ENCODE results near the gene PIGZ.
A peak's percentile ranks its signal among the peaks of the same experiment; 100 is the strongest.
"Not testable (repeated sequence)": the region's sequence is repeated elsewhere in the genome, so short reads cannot be mapped to it uniquely, and the experiment has no call there.

Gene PIGZ

GRCh38 chr3:196947860-196948441 is 20.7 kb downstream of the PIGZ start:
- no peak for DNase-seq

GRCh38 chr3:196947136-196947859 is 21.3 kb downstream of the PIGZ start:
- no peak for DNase-seq

GRCh38 chr3:196944037-196944790 is 24.4 kb downstream of the PIGZ start:
- DNase-seq, result not testable (repeated sequence)

- DNase-seq, result no peak
These were observed 25.7 kb downstream of the PIGZ start for GRCh38 chr3:196942915-196943277.

- peak; percentile 98 to 100 (median 99) for DNase-seq
These were observed 26.3 kb downstream of the PIGZ start, which contains the start of gene NCBP2 for GRCh38 chr3:196942226-196942914. Gene NCBP2 (minus strand): TSS chr3:196942528. CDS start chr3:196942503, 25 bp downstream.

- DNase-seq, result peak; percentile 28 to 66 (median 57)
These were observed 26.9 kb downstream of the PIGZ start for GRCh38 chr3:196941729-196942225.

- no peak for DNase-seq
These were observed 30.1 kb downstream of the PIGZ start for GRCh38 chr3:196938576-196938975.

- no peak for DNase-seq
These were observed 30.5 kb downstream of the PIGZ start for GRCh38 chr3:196938124-196938523.

GRCh38 chr3:196936288-196936687 is 32.3 kb downstream of the PIGZ start:
- no peak for DNase-seq

GRCh38 chr3:196932600-196932999 is 36.0 kb downstream of the PIGZ start:
- no peak for DNase-seq

- no peak for DNase-seq
These were observed 36.6 kb downstream of the PIGZ start for GRCh38 chr3:196931828-196932587.

- DNase-seq, result no peak
These were observed 37.5 kb downstream of the PIGZ start for GRCh38 chr3:196931157-196931556.

GRCh38 chr3:196927571-196928453 is 40.8 kb downstream of the PIGZ start:
- no peak for DNase-seq

- DNase-seq, result no peak
These were observed 47.9 kb downstream of the PIGZ start for GRCh38 chr3:196920733-196921132.

- no peak for DNase-seq
These were observed 49.7 kb downstream of the PIGZ start for GRCh38 chr3:196918968-196919367.

GRCh38 chr3:196916995-196917394 is 51.6 kb downstream of the PIGZ start:
- DNase-seq, result no peak

GRCh38 chr3:196916221-196916620 is 52.4 kb downstream of the PIGZ start:
- DNase-seq, result no peak

- no peak for DNase-seq
These were observed 53.3 kb downstream of the PIGZ start for GRCh38 chr3:196915375-196915774.

- no peak for DNase-seq
These were observed 53.8 kb downstream of the PIGZ start for GRCh38 chr3:196914866-196915265.

GRCh38 chr3:196903740-196904139 is 64.9 kb downstream of the PIGZ start:
- no peak for DNase-seq

- no peak for DNase-seq
These were observed 66.3 kb downstream of the PIGZ start for GRCh38 chr3:196902296-196902695.

All from T-helper 2 cell (primary cell).